GM21360 (cell line): ENCODE data around the gene MZB1.
"Not testable (repeated sequence)": the region's sequence is repeated elsewhere in the genome, so short reads cannot be mapped to it uniquely, and the experiment has no call there.

ENCODE experiments used
- ATAC-seq: cut with Tn5 transposase; IDR thresholded peaks from one replicate; pipeline ENCODE4 v1.9.1; 2021; ENCODE audit warnings: mild to moderate bottlenecking, moderate library complexity; ENCODE audit not compliant: unreplicated experiment

MZB1 gene

DNA sequence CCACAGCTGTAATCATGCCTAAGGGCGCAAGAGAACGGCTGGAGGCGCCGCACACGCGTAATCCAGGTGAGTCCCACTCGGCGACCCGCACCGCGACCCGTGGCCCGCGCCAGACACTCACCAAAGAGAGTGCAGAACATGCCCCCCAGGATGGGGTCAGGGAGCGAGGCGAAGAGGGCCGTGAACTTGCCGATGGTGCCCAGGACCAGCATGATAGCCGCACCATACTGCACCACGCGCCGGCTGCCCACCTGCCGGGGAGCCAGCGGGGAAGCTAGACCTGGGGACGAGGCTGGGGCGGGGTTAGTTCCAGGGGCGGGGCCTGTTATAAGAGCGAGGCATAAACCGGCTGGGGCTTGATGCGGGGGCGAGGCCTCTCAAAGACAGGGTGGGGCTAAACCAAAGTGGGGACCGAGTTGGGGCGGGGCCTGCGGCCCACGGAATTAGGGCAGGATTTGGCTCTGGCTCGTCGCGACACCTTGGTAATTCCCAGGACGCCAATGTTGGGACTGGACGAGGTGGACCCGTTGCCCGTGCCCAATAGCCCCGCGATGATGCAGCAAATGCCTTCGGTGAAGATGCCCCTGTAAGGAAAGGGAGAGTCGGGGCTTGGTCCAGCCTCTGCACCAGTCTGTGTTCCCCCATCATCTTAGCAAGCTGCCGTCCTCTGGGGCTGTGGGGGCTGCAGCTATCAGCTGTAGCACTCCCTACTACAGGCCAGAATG is 11.4 kb downstream of the MZB1 start:
- no peak for ATAC-seq

DNA sequence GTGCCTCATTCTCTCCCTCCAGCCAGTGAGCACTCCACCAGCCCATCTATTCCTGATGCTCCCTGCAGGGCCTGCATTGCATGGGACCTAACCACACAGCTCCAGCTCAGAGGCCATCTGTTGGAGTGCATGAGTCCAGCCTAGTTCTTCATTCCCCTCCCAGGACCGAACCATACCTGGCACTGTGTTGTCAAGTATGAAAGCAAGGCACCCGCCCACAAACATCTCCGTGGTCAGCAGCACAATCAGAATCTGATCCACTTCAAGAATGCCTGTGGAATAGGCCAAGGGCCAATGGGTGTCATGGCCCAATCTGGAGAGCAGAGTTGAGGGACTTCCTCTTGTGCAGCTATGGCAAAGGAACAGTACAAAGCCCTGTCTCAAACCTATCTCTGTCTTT is 12.5 kb downstream of the MZB1 start:
- no peak for ATAC-seq

DNA sequence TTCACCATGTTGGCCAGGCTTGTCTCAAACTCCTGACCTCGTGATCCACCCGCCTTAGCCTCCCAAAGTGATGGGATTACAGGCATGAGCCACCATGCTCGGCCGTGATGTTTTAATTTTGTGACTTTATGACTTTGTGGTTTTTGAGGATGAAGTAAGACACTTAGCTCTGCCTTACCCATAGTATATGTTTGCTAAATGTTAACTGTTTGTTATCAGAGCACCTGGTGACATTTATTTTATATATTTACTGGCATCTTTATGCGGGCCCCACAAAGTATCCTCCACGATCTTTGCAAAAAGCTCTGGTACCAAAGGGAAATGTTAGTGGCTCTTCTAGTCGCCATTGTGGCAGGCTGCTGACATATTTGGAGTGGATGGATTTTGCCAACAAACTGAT is 13.3 kb downstream of the MZB1 start:
- no peak for ATAC-seq

DNA sequence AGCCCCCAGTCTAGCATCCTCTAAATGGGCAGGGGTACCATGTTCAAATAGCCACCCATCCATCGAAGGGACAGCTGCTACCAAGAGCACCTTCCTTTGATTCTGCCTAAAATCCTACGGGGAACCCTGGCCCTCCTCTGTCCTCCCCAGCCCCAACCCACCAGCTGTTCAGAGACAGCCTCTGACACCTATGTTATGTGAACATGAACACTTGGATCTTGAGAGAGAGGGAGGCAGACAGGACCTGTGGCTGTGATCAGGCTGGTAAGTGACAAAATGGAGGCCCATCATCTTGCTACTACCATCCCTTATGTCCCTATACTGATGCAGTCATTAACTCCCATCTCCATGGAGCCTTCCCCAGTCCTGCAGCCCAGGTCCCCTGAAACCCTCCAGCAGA is 14.8 kb downstream of the MZB1 start:
- ATAC-seq, result no peak

DNA sequence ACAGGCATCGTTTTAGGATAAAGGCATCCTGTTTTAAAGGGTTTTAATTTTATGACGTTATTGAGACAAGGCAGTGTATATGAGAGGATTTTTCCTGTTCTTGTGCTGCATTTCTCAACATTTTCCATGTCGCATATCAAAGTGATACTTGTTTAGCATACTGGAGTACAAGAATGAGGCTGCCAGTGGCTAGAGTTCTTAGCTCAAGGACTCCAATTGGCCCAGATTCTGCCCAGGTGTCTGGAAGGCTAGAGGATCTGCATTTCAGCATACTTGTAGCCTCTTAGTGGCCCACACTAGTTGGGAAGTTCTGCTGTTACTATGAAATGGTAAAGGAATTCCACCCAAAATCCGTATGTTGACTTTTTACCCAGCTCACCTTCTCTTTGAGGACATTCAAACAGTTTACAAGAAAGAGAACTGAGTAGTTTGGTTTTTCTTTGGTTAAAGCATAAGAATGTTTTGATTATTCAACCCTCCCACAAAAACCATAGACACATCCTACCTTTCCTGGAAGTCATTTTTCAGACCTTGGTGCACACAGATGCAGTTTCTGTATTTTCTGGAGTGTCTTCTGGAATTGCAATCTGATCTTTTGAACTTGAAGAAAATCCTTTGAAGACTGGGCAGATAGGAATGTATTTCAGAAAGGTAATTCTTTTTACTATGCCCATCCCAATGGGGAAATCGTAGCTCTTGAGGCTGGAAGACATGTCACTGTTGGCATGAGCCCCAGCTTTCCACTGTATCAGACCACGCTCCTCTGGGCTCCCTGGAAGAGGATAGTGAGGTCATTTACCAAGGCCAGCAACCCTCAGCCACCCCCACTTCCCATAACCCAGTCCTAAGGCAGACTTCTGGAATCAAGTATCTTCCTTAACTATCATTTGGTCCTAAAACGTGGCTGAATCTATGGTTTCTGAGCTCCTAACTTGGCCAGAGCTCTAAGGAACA is 18.0 kb downstream of the MZB1 start:
- no peak for ATAC-seq

DNA sequence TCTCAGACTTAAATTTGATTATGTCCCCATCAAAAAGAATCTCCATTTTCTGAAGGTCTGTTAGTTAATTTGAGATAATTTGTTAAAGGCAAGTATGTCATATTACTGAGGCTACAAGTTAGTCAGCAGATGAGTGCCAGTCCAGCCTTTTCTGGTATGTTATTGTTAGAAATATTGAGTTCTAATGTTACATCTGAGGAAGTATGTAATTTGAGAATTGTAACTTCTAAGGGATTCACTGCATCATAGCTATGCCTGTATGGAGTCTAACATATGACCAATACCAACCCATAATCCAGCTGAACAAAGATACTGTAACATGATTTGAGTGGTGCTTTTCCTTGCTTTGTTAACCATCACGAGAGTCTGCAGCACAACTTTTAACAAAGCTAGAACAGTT is 20.5 kb downstream of the MZB1 start:
- ATAC-seq, result no peak

DNA sequence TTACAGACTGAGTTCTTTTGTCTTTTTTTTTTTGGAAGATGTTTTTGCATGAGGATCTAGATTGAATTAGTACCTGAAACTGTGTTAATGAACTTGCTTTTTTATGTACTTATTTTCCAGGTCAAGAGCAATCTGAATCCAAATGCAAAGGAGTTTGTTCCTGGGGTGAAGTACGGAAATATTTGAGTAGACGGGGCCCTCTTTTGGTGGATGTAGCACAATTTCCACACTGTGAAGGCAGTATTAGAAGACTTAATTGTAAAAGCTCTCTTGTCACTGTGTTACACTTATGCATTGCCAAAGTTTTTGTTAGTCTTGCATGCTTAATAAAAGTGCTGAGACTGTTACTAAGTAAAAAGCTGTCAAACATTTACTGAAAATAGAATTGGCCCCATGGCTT is 21.1 kb downstream of the MZB1 start:
- no peak for ATAC-seq

DNA sequence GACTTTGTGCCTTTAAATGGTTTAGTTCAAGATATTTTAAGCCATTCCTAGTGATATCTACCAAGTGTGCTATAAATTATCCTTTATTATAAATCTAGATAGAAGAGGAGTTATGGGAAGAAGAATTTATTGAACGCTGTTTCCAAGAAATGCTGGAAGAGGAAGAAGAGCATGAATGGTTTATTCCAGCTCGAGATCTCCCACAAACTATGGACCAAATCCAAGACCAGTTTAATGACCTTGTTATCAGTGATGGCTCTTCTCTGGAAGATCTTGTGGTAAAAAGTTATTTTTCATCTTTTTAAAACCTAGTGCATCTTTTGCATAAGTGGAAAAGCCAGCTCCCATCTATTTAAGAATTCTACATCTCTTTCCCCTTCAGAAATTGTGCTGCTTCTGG is 25.2 kb downstream of the MZB1 start:
- no peak for ATAC-seq

DNA sequence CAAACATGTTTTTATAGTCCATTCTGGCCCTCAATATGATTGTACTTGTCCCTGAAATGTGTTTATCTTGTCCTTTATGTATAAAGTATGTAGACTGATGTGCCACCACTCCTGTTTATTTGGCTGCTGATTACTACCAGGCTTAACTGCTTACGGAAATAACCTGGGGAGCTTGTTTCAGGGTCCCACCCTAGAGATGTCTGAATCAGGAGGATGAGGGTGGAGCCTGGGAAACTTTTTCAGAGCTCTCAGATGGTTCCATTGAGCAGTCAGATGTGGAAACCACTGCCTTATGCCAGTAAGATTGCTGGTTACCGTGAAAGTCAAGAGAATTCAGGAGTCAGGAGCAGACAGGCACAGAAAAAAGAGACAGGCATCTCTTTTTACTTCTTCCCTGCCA is 25.8 kb downstream of the MZB1 start:
- ATAC-seq, result no peak

DNA sequence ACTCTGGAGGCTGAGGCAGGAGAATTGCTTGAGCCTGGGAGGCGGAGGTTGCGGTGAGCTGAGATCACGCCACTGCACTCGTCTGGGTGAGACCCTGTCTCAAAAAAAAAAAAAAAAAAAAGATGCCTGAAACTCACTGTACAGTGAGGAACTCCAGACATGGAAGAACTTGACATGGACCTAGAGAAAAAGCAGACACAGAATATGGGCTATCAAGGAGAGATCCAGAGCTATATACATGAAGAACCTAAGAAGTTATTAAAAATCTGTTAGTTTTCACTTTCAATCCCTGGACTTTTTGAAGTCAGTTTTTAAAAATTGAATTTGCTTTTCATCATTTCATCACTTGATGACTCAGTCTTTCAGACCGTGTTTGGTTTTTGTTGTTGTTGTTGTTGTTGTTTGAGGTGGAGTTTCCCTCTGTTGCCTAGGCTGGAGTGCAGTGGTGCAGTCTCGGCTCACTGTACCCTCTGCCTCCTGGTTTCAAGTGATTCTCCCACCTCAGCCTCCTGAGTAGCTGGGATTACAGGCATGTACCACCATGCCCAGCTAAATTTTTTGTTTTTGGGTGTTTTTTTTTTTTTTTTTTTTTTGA is 27.8 kb downstream of the MZB1 start:
- ATAC-seq, result no peak

DNA sequence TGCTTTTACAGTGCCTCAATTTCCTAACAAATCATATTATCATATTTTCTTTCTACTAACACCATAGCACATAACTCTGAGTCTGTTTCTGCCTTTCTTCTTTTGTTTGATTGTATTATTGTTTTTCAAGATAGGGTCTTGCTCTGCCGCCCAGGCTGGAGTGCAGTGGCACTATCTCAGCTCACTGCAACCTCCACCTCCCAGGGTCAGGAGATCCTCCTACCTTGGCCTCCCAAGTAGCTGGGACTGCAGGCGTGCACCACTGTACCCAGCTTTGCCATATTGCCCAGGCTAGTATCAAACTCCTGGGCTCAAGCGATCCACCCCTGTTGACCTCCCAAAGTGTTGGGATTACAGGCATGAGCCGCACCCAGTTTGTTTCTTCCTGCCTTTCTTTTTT is 29.3 kb downstream of the MZB1 start:
- ATAC-seq, result no peak

DNA sequence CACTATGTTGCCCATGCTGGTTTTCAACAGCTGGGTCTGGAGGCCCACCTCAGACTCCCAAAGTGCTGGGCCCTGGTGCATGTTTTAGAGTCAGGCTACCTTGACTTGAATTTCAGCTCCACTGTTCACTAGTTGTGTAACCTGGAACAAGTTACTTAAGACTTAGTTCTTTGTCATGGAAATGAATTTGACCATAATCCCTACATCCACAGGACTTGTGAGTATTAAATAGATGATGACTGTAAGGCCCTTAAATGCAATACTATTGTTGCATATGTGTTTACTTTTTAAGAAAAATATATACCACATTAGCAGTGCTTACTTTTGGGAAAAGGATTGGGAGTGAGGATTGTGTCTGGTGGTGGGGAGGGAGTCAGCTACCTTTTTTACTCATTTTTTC is 31.6 kb downstream of the MZB1 start:
- ATAC-seq, result no peak

DNA sequence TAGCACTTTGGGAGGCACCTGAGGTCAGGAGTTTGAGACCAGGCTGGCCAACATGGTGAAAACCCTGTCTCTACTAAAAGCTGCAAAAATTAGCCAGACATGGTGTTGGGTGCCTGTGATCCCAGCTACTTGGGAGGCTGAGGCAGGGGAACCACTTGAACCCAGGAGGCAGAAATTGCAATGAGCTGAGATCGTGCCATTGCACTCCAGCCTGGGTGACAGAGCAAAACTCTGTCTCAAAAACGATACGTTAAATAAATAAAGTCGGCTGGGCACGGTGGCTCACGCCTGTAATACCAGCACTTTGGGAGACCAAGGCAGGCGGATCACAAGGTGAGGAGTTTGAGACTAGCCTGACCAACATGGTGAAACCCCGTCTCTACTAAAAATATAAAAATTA is 33.8 kb downstream of the MZB1 start:
- ATAC-seq, result not testable (repeated sequence)

DNA sequence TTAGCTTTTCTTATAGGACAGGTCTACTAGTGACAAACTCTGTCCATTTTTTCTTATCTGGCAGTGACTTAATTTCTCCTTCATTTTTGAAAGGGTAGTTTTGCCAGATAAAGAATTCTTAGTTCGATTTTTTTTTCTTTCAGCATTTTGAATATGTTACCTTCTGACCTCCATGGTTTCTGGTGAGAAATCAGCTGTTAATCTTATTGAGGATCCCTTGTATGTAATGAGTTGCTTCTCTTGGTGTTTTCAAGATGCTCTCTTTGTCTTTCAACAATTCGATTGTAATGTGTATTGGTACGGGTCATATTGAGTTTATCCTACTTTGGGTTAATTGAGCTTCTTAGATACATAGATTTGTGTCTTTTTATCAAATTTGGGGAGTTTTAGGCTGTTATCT is 35.5 kb downstream of the MZB1 start:
- no peak for ATAC-seq

DNA sequence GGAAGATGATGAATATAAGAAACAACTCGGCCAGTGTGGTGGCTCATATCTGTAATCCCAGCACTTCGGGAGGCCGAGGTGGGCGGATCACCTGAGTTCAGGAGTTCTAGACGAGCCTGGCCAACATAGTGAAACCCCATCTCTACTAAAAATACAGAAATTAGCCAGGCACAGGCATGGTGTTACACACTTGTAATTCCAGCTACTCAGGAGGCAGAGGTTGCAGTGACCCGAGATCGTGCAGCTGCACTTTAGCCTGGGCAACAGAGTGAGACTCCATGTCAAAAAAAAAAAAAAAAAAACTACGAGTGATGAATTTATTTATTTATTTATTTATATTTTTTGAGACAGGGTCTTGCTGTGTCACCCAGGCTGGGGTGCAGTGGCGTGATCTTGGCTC is 41.9 kb downstream of the MZB1 start:
- ATAC-seq, result not testable (repeated sequence)

DNA sequence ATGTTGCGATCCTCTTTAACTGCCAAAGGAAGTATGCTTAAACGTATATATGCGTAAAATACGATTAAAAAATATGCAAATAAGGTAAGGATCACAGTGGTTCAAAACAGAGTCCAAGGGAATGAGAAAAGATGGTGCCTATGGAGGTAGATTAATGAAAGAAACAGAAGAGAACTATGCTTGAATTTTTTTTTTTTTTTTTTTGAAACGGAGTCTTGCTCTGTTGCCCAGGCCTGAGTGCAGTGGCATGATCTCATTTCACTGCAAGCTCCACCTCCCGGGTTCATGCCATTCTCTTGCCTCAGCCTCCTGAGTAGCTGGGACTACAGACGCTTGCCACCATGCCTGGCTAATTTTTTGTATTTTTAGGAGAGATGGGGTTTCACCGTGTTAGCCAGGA is 44.3 kb downstream of the MZB1 start:
- ATAC-seq, result not testable (repeated sequence)

DNA sequence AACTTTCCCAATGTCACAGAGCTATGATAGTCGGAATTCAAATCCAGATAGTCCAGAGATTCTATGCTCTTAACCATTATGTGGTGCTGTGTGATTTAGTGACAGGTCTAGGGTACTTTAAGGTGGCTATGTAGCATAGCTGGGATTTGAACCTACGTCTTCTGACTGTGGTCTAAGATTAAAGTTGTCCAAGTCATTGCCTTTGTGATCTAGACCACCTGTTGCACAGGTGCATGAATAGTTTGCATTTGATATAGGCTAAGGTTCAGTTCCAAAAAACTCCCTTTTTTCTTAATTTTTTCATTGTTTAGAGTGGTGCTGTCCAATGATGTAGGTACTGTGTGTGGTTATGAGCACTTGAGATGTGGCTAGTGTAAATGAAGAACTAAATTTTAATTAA is 45.5 kb downstream of the MZB1 start:
- ATAC-seq, result no peak

DNA sequence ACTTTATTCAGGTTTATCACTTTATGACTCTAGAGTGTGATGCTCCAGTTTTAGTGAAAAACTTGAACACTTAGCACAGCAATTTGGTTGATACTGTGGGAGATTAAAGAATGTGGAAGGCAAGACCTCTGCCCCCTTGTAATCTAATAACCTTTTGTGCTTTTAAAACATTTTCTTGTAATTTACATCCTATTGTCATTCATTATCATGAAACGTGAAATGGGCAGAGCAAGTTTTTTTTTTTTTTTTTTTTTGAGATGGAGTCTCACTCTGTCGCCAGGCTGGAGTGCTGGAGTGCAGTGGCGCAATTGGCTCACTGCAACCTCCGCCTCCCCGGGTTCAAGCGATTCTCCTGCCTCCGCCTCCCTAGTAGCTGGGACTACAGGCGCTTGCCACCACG is 46.2 kb downstream of the MZB1 start:
- no peak for ATAC-seq

DNA sequence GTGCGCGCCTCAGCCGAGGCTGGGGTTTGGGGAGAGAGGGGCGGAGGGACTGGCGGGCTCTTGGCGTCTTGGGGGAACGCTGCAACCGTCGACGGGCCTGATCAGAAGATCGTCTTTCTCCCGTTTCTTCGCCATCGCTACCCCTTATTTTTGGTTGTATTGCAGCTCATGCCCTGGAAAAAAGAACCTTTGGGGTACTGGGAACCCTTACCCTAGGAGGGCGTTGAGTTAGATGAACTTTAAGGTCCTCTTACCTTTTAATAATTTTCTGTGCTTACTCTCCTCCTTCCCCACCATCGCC is 47.3 kb downstream of the MZB1 start:
- peak; percentile 40 for ATAC-seq

DNA sequence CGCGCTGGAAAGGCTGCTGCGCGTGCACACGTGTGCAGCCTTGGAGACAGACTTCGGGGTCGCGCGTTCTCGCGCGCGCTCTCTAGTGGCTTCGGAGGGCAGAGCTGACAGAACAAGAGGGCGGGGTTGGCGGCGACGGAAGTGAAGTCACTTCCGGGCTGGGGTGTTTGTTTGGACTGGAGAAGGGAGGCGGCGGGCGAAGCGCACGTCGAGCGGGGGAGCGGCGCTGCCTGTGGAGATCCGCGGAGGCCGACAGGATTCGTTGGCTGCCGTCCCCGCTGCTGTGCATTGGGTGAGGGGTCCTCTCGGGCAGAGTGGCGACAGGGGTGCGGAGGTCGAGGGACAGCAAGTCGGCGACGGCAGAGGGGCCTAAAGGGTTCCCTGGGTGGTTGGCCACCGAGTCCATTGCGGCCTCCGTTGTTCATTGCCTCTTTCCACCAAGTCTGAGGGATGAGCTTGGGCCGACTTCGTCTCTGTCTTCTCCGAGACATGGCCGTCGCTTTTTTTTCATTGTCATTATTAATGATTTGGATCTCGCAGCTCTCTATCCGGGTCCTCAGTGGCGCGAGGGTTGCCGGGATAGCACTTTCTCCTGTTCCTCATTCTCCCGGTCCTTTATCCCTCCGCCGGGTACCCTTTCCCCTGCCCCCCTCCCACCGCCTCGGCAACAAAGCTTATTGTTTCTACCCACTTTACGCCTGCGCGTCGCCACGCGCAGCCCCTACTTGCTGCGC is 47.9 kb downstream of the MZB1 start, which contains the start of gene PAIP2:
PAIP2 (plus strand) TSS at position 166 of the 734 bp plus-strand sequence. CDS start 21,931 bp downstream, outside the sequence.
- peak; percentile 86 for ATAC-seq

DNA sequence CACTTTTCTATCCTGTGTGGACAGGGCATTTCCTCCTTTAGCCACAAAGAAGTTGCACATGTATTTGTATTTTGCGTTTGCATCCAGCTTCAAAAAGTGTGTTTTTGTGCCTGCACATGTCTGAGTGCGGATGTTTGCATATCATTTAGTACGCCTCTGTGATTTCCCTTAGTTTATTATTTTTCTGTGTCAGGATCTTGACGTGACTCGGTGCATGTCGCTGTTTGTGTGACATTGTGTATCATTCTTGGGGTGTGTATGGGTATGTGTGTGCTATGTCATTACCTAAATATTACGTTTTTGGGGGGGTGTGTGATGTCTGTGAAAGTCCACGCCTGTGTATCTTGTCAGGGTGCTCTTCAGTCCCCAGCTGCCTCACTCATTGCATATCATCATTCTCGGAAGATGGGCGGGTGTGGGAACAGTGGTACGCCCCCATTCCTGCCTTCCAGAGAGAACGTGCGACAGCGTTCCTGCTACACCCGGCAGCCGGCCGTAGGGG is 48.5 kb downstream of the MZB1 start:
- no peak for ATAC-seq
